Activated CD4-positive, alpha-beta memory T cell treated with anti-CD3 and anti-CD28 coated beads, Interleukin-2, amount 10 ng/mL, durations not matched to agents 7 days and 5 days (primary cell): ENCODE data around the gene BTNL2. TPM values are rescaled to one million over a fixed set of nuclear protein-coding genes. Genes with fewer than 3 reads are reported as not detected.

Experiments
- CTCF ChIA-PET: fragments of 350-600 bp; sonication (Branson Sonifier 250); formaldehyde crosslinking; loops from one replicate; lab custom pipeline; 2021; ENCODE audit warnings: antibody characterized with exemption, inconsistent platforms; lab: Charles Lee
- POLR2A ChIA-PET: fragments of 350-600 bp; sonication (Branson Sonifier 250); formaldehyde crosslinking; loops from one replicate; lab custom pipeline; 2021; ENCODE audit warnings: antibody characterized with exemption; lab: Charles Lee
- DNase-seq: peaks from one replicate; pipeline ENCODE4 v3.0.0-alpha.2; 2020
- H3K27ac Mint-ChIP-seq: one replicate; pipeline ENCODE4 v1.8.0; 2021; ENCODE audit warnings: mild to moderate bottlenecking, mixed read lengths
- H3K27me3 Mint-ChIP-seq: one replicate; pipeline ENCODE4 v1.8.0; 2021; ENCODE audit warnings: mixed read lengths
- H3K36me3 Mint-ChIP-seq: one replicate; pipeline ENCODE4 v1.8.0; 2021; ENCODE audit warnings: low read depth, mixed read lengths
- H3K4me1 Mint-ChIP-seq: one replicate; pipeline ENCODE4 v1.8.0; 2021; ENCODE audit warnings: mixed read lengths
- H3K4me3 Mint-ChIP-seq: one replicate; pipeline ENCODE4 v1.8.0; 2021; ENCODE audit warnings: mild to moderate bottlenecking, mixed read lengths
- H3K9me3 Mint-ChIP-seq: one replicate; pipeline ENCODE4 v1.8.0; 2021; ENCODE audit warnings: mixed read lengths
- total RNA-seq, 2 experiments: library from RNA; stranded (reverse); gene quantifications; one replicate each; pipeline ENCODE4 v1.2.3, GENCODE V29; 2021

BTNL2 gene
- total RNA-seq, 2 experiments from 2014 or later, result not detected

- Mint-ChIP-seq H3K4me1 (no peaks in the 10 kb centered on the region), H3K4me3 (no peak overlapping the region), H3K27ac (no peak overlapping the region), H3K36me3 (no peaks in the 10 kb centered on the region), H3K27me3 (peaks cover 56% of the 10 kb centered on the region), H3K9me3 (no peaks in the 10 kb centered on the region)
- ChIA-PET POLR2A (no interaction called here), CTCF (interaction anchor here (1.5 to 2.5 kb wide), 2 partner anchors 161 to 379 kb away, joined by 3 to 7 read pairs; no protein-coding TSS in a partner anchor)
- no peak for DNase-seq
Observed at GRCh38 chr6:32406197-32406596, 784 bp downstream of the BTNL2 start.

GRCh38 chr6:32405656-32406055 is 1.3 kb downstream of the BTNL2 start:
- ChIA-PET POLR2A (no interaction called here), CTCF (interaction anchor here (1.5 to 2.5 kb wide), 2 partner anchors 160 to 380 kb away, joined by 3 to 7 read pairs; no protein-coding TSS in a partner anchor)
- H3K27me3 Mint-ChIP-seq, result peaks cover 51% of the 10 kb centered on the region
- H3K9me3 Mint-ChIP-seq, result no peaks in the 10 kb centered on the region
- H3K4me1 Mint-ChIP-seq, result no peaks in the 10 kb centered on the region
- H3K4me3 Mint-ChIP-seq, result no peak overlapping the region
- H3K36me3 Mint-ChIP-seq, result no peaks in the 10 kb centered on the region
- H3K27ac Mint-ChIP-seq, result no peak overlapping the region
- DNase-seq, result no peak

- ChIA-PET CTCF (interaction anchor here (2.3 kb wide), 1 partner anchor 11 kb away, joined by 12 read pairs; no protein-coding TSS in a partner anchor), POLR2A (no interaction called here)
- Mint-ChIP-seq H3K27ac (no peak overlapping the region), H3K4me1 (no peaks in the 10 kb centered on the region), H3K36me3 (no peaks in the 10 kb centered on the region), H3K27me3 (peaks cover 47% of the 10 kb centered on the region), H3K9me3 (no peaks in the 10 kb centered on the region), H3K4me3 (no peak overlapping the region)
- DNase-seq, result no peak
Observed at GRCh38 chr6:32402812-32403211, 4.2 kb downstream of the BTNL2 start.

GRCh38 chr6:32401284-32401963 is 5.6 kb downstream of the BTNL2 start:
- Mint-ChIP-seq H3K27ac (no peak overlapping the region), H3K36me3 (no peaks in the 10 kb centered on the region), H3K4me3 (no peak overlapping the region), H3K27me3 (peaks cover 34% of the 10 kb centered on the region), H3K4me1 (peaks cover 5% of the 10 kb centered on the region), H3K9me3 (no peaks in the 10 kb centered on the region)
- DNase-seq, result no peak
- ChIA-PET POLR2A (no interaction called here), CTCF (interaction anchor here (0.6 to 2.3 kb wide), 3 partner anchors 12 to 744 kb away, joined by 3 to 12 read pairs (median 4); no protein-coding TSS in a partner anchor)

- Mint-ChIP-seq H3K4me3 (no peak overlapping the region), H3K4me1 (peaks cover 5% of the 10 kb centered on the region), H3K36me3 (no peaks in the 10 kb centered on the region), H3K27me3 (peaks cover 30% of the 10 kb centered on the region), H3K27ac (no peak overlapping the region), H3K9me3 (no peaks in the 10 kb centered on the region)
- ChIA-PET POLR2A (no interaction called here), CTCF (interaction anchor here (1.0 kb wide), 1 partner anchor 16 kb away, joined by 3 read pairs; no protein-coding TSS in a partner anchor)
- DNase-seq, result no peak
Observed at GRCh38 chr6:32397252-32397920, 9.6 kb downstream of the BTNL2 start.

- ChIA-PET CTCF (no interaction called here), POLR2A (no interaction called here)
- Mint-ChIP-seq H3K4me3 (no peak overlapping the region), H3K27me3 (peaks cover 30% of the 10 kb centered on the region), H3K9me3 (no peaks in the 10 kb centered on the region), H3K27ac (no peak overlapping the region), H3K36me3 (no peaks in the 10 kb centered on the region), H3K4me1 (peaks cover 5% of the 10 kb centered on the region)
- DNase-seq, result no peak
Observed at GRCh38 chr6:32396028-32396427, 11.0 kb downstream of the BTNL2 start.

GRCh38 chr6:32393665-32394420 is 13.1 kb downstream of the BTNL2 start:
- no peaks in the 10 kb centered on the region for H3K36me3 Mint-ChIP-seq
- H3K4me3 Mint-ChIP-seq, result no peak overlapping the region

GRCh38 chr6:32391505-32391904 is 15.5 kb downstream of the BTNL2 start:
- no peak overlapping the region for H3K27ac Mint-ChIP-seq
- ChIA-PET CTCF (no interaction called here), POLR2A (no interaction called here)
- H3K9me3 Mint-ChIP-seq, result no peaks in the 10 kb centered on the region
- H3K4me3 Mint-ChIP-seq, result no peak overlapping the region
- H3K27me3 Mint-ChIP-seq, result peaks cover 47% of the 10 kb centered on the region
- H3K36me3 Mint-ChIP-seq, result no peaks in the 10 kb centered on the region
- no peak for DNase-seq
- H3K4me1 Mint-ChIP-seq, result no peaks in the 10 kb centered on the region

More at GRCh38 chr6:32393665-32394420, 13.1 kb downstream of the BTNL2 start:
- H3K4me1 Mint-ChIP-seq, result peaks cover 5% of the 10 kb centered on the region
- no peak overlapping the region for H3K27ac Mint-ChIP-seq
- CTCF ChIA-PET, result no interaction called here
- no peaks in the 10 kb centered on the region for H3K9me3 Mint-ChIP-seq
- POLR2A ChIA-PET, result no interaction called here
- peaks cover 40% of the 10 kb centered on the region for H3K27me3 Mint-ChIP-seq
- no peak for DNase-seq

GRCh38 chr6:32387589-32388340 is 19.2 kb downstream of the BTNL2 start:
- POLR2A ChIA-PET, result no interaction called here

GRCh38 chr6:32386040-32386439 is 20.9 kb downstream of the BTNL2 start:
- no peaks in the 10 kb centered on the region for H3K36me3 Mint-ChIP-seq
- peaks cover 41% of the 10 kb centered on the region for H3K27me3 Mint-ChIP-seq
- H3K4me3 Mint-ChIP-seq, result no peak overlapping the region
- H3K9me3 Mint-ChIP-seq, result no peaks in the 10 kb centered on the region
- DNase-seq, result no peak
- no peak overlapping the region for H3K27ac Mint-ChIP-seq
- ChIA-PET CTCF (no interaction called here), POLR2A (no interaction called here)
- H3K4me1 Mint-ChIP-seq, result no peaks in the 10 kb centered on the region

More at GRCh38 chr6:32387589-32388340, 19.2 kb downstream of the BTNL2 start:
- no peak overlapping the region for H3K4me3 Mint-ChIP-seq
- no peak for DNase-seq
- no peaks in the 10 kb centered on the region for H3K4me1 Mint-ChIP-seq
- H3K27ac Mint-ChIP-seq, result no peak overlapping the region
- no peaks in the 10 kb centered on the region for H3K9me3 Mint-ChIP-seq
- H3K36me3 Mint-ChIP-seq, result no peaks in the 10 kb centered on the region
- H3K27me3 Mint-ChIP-seq, result peaks cover 36% of the 10 kb centered on the region
- CTCF ChIA-PET, result no interaction called here

- no peak for DNase-seq
- H3K27me3 Mint-ChIP-seq, result peaks cover 27% of the 10 kb centered on the region
- ChIA-PET POLR2A (no interaction called here), CTCF (no interaction called here)
- no peaks in the 10 kb centered on the region for H3K4me1 Mint-ChIP-seq
- no peak overlapping the region for H3K27ac Mint-ChIP-seq
- H3K9me3 Mint-ChIP-seq, result no peaks in the 10 kb centered on the region
- no peaks in the 10 kb centered on the region for H3K36me3 Mint-ChIP-seq
- H3K4me3 Mint-ChIP-seq, result no peak overlapping the region
Observed at GRCh38 chr6:32382757-32383420, 24.1 kb downstream of the BTNL2 start.

- Mint-ChIP-seq H3K4me1 (no peaks in the 10 kb centered on the region), H3K27me3 (peaks cover 33% of the 10 kb centered on the region), H3K9me3 (no peaks in the 10 kb centered on the region), H3K36me3 (no peaks in the 10 kb centered on the region), H3K27ac (no peak overlapping the region), H3K4me3 (no peak overlapping the region)
- CTCF ChIA-PET, result no interaction called here
- no peak for DNase-seq
- POLR2A ChIA-PET, result no interaction called here
Observed at GRCh38 chr6:32379545-32379944, 27.4 kb downstream of the BTNL2 start.
